ENCODE measurements around the gene PRUNE2.

The PRUNE2 gene

GRCh38 chr9:76567086-76567485, 338.8 kb downstream of the PRUNE2 start:
- in situ Hi-C loops (cut with HindIII; ENCODE audit: low sequenced_read_pairs): no loop called here
- no peak overlapping the region for H3K4me3 ChIP-seq (ENCODE audit: low read depth, low read length)
- DNase-seq (ENCODE audit: low read depth): no peak
- TF ChIP-seq CTCF (IDR thresholded peaks at IDR 0.05; ENCODE audit: low read depth, low read length, missing control alignments): no peak

- DNase-seq (ENCODE audit: low read depth): no peak
- TF ChIP-seq CTCF (IDR thresholded peaks at IDR 0.05; ENCODE audit: low read depth, low read length, missing control alignments): no peak
- in situ Hi-C loops (cut with HindIII; ENCODE audit: low sequenced_read_pairs): no loop called here
- no peak overlapping the region for H3K4me3 ChIP-seq (ENCODE audit: low read depth, low read length)
Observed at GRCh38 chr9:76564297-76564696, 341.6 kb downstream of the PRUNE2 start.

- H3K4me3 ChIP-seq (ENCODE audit: low read depth, low read length): no peak overlapping the region
- in situ Hi-C loops (cut with HindIII; ENCODE audit: low sequenced_read_pairs): no loop called here
- TF ChIP-seq CTCF (IDR thresholded peaks at IDR 0.05; ENCODE audit: low read depth, low read length, missing control alignments): no peak
- DNase-seq (ENCODE audit: low read depth): no peak
Observed at GRCh38 chr9:76562511-76562911, 343.4 kb downstream of the PRUNE2 start.

GRCh38 chr9:76561900-76562299, 344.0 kb downstream of the PRUNE2 start:
- no peak for DNase-seq (ENCODE audit: low read depth)
- no peak for TF ChIP-seq CTCF (IDR thresholded peaks at IDR 0.05; ENCODE audit: low read depth, low read length, missing control alignments)
- in situ Hi-C loops (cut with HindIII; ENCODE audit: low sequenced_read_pairs): no loop called here
- no peak overlapping the region for H3K4me3 ChIP-seq (ENCODE audit: low read depth, low read length)

All from astrocyte of the cerebellum (primary cell).